BLaER1 (cell line): Measurements from ENCODE around the gene ORC3.

Source experiments
- H3K27ac ChIP-seq: shearing (Covaris generic); formaldehyde crosslinking; 2 replicates; pipeline ENCODE4 v1.8.1; 2022
- H3K27me3 ChIP-seq: shearing (Covaris generic); formaldehyde crosslinking; 2 replicates; pipeline ENCODE4 v1.8.1; 2022
- H3K36me3 ChIP-seq: shearing (Covaris generic); formaldehyde crosslinking; 2 replicates; pipeline ENCODE4 v1.8.1; 2022
- H3K4me1 ChIP-seq: shearing (Covaris generic); formaldehyde crosslinking; 2 replicates; pipeline ENCODE4 v1.8.1; 2022
- H3K4me2 ChIP-seq: shearing (Covaris generic); formaldehyde crosslinking; 2 replicates; pipeline ENCODE4 v1.8.1; 2022
- H3K4me3 ChIP-seq: shearing (Covaris generic); formaldehyde crosslinking; 2 replicates; pipeline ENCODE4 v1.8.1; 2022
- H3K9ac ChIP-seq: shearing (Covaris generic); formaldehyde crosslinking; 2 replicates; pipeline ENCODE4 v1.8.1; 2022
- H3K9me3 ChIP-seq: shearing (Covaris generic); formaldehyde crosslinking; 2 replicates; pipeline ENCODE4 v1.8.1; 2022
- H4K20me1 ChIP-seq: shearing (Covaris generic); formaldehyde crosslinking; 2 replicates; pipeline ENCODE4 v1.8.1; 2022
- Cebpa-rat ChIP-seq: shearing (Covaris generic); IDR thresholded peaks from 2 replicates; pipeline ENCODE4 v1.8.1; 2022

ORC3 gene

GRCh38 chr6:87714093-87714842, 124.3 kb downstream of the ORC3 start:
- H3K9ac ChIP-seq: no peak overlapping the region
- H3K36me3 ChIP-seq: no peaks in the 10 kb centered on the region
- no peaks in the 10 kb centered on the region for H3K9me3 ChIP-seq
- TF ChIP-seq Cebpa-rat: no peak
- no peak overlapping the region for H3K27ac ChIP-seq
- H3K27me3 ChIP-seq: no peaks in the 10 kb centered on the region
- no peaks in the 10 kb centered on the region for H4K20me1 ChIP-seq
- no peak overlapping the region for H3K4me3 ChIP-seq
- H3K4me2 ChIP-seq: no peak overlapping the region
- H3K4me1 ChIP-seq: no peaks in the 10 kb centered on the region
